HG03558 (cell line): Measurements from ENCODE around the gene KLHL25.

Source experiments
- ATAC-seq: cut with Tn5 transposase; IDR thresholded peaks from one replicate; pipeline ENCODE4 v1.9.1; 2021; ENCODE audit warnings: moderate number of reproducible peaks; ENCODE audit not compliant: unreplicated experiment; ENCODE audit errors: extremely low read depth

The KLHL25 gene

GRCh38 chr15:85762039-85762755, 32.5 kb downstream of the KLHL25 start:
- no peak for ATAC-seq

DNA sequence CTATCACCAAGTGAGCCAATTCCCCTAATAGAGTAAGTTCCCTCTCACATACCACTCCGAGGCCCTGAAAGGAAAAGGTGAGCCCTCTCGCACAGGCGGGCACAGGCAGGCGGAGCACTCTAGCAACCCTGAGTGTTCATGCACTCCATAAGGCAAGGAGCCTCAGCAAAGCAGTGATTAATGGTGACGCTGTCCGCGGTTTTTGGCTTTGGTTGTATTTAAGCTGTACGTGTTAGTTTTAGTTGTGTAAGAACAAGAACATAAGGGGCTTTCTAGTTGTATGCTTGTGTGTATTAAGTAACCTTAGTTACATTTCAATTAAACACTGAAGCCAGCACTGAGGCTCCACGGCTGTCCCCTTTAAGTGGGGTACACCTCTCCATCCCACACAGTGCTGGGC, 33.1 kb downstream of the KLHL25 start:
- ATAC-seq = no peak

DNA sequence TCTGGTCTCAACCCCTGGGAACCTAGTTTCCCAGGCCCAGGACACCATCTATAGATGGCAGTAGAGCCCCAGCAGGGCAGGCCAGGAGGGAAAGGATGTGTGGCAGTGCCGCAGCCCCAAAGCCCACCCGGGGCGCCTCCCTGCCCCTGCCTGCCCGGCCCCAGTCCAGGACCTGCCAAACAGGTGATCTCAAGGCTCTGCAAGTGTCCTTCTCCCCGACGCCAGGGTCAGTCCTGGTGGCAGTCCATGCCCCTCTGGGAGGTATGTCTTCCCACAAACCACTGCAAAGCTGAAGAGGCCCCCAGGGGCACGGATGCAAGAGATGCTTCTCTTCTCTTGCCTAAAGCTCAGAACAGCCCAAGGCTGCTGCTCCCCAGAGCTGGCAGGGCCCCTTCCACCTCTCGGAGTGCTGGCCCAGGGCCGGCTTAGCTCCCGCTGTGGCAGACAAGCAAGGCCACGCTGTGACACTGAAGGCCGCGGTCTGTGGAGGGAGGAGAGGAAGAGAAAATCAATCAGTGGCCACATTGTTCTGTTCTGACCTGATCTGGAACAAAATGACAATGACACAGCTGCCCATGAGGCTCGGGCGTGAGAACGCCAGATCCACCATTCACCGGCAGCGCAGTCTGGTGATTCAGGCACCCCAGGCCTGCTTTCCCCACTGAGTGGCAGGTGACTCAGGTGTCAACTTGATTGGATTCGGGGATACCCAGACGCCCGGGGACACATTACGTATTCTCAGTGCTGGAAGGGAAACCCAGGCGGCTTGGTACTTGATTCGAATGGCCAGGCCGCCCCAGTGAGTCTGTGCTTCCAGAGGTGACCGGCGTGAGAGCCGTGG, 34.0 kb downstream of the KLHL25 start:
- no peak for ATAC-seq

DNA sequence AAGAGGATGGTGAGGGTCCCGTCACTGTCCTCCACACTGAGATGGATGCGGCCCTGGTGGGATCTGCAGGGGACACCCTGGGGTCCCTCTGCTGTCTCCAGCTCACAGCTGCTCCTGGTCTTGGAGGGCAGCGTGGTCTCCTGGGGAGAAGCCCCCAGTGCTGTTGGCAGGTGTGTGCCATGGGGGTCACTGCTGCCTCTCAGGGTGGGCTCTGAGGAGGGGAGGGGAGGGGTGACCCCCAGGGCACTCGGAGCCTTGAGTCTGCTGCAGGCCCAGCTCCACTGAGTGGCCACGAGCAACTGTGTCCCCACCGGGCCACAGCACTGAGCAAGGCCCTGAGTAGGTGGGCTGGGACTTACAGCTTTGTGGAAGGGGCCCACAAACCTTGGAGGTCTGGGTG, 34.7 kb downstream of the KLHL25 start:
- ATAC-seq = no peak

DNA sequence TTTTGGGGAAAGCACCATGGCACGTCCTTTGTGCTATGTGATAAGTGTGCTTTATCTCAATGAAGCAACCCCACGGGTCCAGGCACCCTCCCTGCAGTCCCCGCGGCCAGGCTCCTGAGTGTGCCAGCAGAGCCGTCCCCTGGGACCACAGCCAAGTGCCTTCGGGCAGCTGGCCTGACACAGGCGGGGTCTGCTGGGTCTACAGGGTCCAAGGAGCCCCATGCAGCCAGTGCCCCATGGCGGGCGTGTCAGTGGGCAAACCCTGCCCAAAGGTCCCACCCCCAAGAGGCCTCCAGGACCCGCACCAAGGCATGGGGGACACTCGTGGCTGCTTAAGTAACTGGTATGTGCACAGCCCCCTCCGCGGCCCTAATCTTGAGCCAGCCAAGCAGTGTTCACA, 35.3 kb downstream of the KLHL25 start:
- ATAC-seq = no peak

DNA sequence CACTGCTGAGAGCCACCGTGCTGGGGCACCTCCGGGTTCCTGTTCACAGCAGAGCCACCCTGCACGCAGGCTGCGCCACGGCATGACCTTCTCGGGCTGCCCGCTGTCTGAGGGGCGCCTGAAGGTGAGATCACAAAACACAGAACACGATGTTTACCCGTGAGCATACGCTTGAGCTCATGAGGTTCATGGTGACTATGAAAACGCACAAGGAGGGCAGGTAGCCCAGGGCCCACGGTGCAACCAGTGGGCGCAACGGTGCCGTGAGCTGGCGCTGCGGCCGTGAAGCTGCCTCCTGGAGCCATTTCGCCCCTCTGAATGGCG, 36.1 kb downstream of the KLHL25 start:
- ATAC-seq = no peak

GRCh38 chr15:85757939-85758654, 36.6 kb downstream of the KLHL25 start:
- ATAC-seq = no peak

DNA sequence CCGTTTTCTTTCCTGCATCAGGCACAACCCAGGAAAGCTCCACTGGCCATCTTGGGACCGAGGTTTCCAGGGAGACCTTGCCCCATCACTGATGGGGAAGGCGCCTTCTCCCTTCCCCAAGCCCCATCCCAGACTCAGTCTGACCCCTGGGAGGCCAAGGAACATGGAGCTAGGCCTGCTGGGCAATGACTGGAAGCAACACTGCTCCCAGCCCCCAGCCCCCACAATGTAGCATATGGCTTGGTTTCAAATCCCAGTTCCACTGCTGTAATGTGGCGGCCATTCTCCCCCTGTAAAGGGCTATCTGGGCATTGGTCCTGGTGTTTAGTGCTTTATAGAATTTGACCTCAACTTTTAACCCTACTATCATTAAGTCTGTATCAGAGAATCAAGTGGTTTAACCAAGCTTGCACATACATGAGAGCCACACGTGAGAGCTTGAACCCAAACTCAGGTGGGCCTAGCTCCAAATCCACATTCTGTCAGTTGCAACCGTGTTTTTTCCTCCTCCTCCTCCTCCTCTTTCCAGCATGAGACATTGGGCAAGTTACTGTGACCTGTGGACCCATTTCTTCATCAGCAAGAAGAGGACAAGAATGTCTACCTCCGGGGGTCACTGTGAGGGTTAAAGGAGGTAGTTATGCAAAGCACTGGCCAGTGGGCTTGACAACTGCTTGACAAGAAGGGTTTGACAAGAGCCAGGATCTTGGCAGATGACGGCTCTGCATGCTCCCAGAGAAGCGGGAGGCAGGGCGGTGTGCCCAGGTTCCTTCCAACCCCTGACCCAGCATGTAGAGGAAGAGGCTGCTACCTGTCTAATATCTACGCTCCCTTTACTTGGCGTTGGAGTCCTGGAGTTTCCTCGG, 37.4 kb downstream of the KLHL25 start:
- ATAC-seq = no peak

DNA sequence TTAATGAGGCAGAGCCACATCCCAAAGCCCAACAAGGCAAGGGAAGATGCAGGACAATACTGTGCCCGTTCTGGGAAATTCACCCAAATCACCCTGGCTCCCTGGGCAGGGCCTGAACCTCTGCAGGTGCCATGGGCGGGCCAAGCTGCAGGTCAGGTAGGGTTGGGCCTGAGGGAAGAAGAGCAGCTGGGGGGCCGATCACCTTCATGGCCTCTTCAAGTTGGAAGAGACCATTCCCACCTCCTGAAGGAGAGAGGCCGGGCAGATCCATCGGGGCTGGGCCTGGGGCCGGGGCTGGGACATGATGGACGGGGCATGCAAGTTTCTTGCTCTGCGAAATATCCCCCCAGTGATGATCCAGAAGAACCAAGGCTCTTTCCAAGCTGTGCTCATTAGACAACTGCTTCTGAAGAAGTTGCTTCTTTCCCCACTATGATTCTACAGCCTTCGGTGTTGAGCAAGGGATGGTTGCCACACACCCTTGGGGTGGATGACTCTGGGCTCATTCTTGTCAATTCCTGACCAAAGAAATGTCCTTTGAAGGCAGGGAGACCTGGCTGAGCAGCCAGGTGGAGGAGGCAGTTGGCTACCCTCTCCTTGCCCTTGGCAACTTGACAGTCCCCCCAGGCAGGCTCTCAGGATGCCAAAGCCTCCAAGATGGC, 38.2 kb downstream of the KLHL25 start:
- ATAC-seq = no peak

GRCh38 chr15:85755942-85756341, 38.8 kb downstream of the KLHL25 start:
- no peak for ATAC-seq

GRCh38 chr15:85755471-85755870, 39.3 kb downstream of the KLHL25 start:
- ATAC-seq = no peak

DNA sequence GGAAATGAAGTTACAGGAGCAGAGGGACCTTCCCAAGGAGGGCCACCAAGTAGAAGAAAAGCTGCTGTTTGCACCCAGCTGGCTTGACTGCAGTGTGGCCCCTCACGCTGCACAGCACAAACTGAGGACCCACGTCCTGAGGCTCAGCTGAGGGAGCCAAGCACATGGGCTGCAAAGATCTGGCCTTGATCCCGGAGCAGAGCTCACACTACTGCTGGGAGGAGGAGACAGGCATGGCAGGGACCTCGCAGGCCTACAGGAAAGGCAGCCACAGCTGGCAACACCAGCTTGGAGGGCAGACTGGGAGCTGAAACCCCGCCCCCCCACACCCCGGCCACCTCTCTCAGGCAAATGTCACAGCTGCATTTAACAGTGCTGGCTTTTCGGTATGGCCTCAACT, 39.7 kb downstream of the KLHL25 start:
- no peak for ATAC-seq

DNA sequence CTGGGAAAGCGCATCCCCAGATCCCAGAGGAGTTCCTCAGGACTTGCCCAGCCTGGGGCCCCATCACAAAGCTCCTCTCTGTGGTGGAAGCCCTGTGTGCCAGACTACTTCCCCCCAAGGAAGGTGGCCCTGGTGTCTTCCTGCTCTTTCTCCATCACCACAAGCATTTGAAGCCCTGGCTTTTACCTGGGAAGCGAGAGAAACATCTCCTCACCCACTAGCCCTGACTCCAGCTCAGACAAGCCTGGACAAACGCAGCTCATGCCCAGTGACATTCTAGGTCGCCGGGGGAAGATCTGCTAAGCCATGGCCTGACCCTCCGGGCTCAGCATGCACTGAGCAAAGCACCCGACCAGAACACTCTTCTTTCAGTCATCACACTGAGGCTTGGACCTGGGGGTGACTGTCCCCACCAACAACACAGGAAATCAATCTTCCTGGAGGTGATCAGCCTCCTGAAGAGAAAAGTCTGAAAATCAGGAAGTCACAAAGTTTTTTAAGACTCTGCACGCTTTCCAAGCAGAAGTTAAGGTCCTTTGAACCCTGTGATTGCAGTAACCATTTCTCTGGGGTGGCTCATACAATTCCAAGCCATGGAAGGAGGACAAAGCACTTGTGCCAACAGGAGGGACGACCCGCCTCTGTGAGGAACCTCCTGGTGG, 40.8 kb downstream of the KLHL25 start:
- ATAC-seq = no peak

DNA sequence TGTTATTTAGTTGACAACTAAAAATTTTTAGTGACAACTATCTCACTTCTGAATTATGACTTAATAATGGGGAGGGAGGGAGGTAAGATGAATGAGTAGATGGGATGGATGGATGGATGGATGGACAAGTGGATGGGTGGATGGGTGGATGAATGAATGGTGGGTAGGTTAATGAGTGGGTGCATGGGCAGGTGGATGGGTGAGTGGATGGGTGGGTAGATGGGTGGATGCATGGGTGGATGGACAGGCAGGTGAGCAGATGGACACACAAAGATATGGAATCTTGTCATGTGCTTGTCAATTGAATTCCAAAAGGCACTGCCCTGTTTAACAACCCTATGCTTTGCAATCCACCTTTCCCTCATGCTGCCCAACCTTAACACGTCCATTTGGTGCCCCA, 41.5 kb downstream of the KLHL25 start:
- no peak for ATAC-seq

DNA sequence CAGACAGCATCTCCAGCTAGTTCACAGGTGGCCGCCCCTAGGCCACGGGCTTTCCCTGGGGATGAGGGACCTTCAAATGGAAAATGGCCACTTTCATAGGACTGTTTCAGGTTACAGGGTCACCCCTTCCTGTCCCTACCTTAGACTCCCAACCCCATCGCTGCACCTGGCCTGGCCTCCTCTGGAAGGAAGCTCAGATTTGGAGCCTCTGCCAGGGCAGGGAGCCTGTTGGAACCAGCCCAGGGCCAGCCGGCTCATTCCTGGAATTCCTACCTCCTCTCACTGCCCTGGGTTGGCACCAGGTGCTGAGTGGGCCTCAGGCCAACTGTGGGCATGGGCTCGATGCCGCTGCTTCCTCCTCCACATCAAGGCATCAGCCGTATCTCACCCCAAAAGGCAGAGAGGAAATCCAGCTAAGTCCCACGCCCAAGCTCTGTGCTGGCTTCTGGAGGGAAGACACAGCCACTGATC, 42.2 kb downstream of the KLHL25 start:
- ATAC-seq = no peak

DNA sequence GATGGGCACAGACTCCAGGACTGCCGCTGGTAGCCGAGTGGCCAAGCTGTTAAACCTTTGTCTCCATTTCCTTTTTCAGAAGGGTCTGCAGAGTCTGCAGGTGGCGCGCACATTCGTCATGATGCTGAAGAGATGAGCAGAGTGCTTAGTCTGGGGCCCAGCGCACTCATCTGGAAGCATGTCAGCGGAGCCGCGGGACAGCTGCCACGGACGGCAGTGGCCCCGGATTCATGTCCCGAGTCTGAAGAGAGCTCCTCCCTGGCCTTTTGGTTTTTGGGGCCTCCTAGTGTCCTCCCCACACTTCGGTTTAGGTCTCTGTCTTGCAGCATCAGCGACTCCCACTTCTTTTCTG, 42.6 kb downstream of the KLHL25 start:
- no peak for ATAC-seq

DNA sequence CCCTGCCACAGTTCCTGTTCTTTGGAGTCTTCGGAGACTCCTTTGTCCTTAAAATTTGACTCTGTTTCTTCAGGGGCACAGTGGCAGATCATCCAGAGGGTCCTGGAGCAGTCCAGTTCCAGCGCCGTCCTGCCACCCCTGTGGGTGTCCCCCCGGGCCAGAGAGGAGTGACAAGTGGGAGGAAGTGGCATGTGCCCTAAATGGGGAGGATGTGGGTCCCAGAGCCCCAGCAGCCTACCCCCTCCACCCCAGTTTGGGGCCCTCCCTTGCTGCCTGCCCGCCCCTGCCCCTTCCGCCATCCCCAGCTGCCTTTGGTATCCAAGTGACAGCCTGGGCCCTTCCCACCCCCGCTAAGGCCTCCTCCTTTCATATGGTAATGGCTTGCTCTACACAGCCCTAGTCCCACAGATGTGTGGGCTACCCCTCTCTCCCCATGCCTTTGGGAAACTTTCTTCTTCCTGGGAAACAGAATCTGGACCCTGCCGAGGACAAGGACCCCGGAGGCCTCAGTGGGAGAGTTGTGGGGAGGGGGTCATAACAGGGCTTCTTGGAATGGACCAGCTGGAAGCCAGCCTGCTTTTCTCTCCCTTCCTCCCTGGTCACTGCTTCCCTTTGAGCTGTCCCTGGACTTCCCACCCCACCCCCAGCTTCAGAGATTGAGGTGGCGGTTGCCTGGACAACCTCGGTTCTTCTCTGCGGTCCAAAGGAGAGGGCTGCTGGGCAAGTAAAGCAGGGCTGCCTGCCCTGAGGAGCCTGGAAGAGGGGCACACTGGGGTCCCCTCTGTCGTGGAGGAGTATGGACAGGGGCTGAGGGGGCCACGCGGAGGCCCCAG, 43.2 kb downstream of the KLHL25 start:
- ATAC-seq = no peak
